ENCODE results near the gene THEMIS.

- TF ChIP-seq, protein P1, sequence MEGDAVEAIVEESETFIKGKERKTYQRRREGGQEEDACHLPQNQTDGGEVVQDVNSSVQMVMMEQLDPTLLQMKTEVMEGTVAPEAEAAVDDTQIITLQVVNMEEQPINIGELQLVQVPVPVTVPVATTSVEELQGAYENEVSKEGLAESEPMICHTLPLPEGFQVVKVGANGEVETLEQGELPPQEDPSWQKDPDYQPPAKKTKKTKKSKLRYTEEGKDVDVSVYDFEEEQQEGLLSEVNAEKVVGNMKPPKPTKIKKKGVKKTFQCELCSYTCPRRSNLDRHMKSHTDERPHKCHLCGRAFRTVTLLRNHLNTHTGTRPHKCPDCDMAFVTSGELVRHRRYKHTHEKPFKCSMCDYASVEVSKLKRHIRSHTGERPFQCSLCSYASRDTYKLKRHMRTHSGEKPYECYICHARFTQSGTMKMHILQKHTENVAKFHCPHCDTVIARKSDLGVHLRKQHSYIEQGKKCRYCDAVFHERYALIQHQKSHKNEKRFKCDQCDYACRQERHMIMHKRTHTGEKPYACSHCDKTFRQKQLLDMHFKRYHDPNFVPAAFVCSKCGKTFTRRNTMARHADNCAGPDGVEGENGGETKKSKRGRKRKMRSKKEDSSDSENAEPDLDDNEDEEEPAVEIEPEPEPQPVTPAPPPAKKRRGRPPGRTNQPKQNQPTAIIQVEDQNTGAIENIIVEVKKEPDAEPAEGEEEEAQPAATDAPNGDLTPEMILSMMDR (conservative IDR thresholded peaks at IDR 0.05; ENCODE audit: low read depth in 2 of 2), result no peak
- TF ChIP-seq CREB1 (CRISPR knock-in tag; IDR thresholded peaks at IDR 0.05; ENCODE audit: low read depth), result no peak
- no peak for TF ChIP-seq EZH2 (IDR thresholded peaks at IDR 0.05; ENCODE audit: low read depth, unreplicated experiment)
- no peak for TF ChIP-seq POLR2AphosphoS5 (IDR thresholded peaks at IDR 0.05; ENCODE audit: low read depth)
Measured at GRCh38 chr6:127918506-127919427, 17.9 kb upstream of the THEMIS start.
